NCI-H1092 (cell line): ENCODE measurements around the gene MYO5C.

ENCODE experiments used
- DNase-seq: peaks from one replicate; lab custom pipeline; 2025; lab: John Stamatoyannopoulos, UW

The MYO5C gene

DNA sequence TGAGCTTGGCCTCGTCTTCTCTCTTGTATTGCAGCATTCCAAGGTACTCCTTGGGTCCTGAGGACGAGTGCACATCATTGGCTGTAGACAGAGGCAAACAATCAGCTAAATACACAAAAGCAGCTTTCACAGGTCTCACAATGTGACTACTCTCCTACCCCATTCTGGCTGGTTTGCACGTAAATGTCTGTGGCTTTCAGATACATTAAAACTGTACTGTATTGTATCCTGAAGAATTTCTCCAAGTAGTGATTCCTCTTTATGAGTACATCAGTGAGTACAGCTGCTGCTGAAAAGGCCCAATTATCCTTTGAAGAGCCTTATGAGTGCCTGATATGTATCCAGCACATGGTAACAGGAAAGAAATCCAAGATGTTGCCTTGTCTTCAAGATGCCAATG lies 82.4 kb downstream of the MYO5C start:
- DNase-seq = no peak

DNA sequence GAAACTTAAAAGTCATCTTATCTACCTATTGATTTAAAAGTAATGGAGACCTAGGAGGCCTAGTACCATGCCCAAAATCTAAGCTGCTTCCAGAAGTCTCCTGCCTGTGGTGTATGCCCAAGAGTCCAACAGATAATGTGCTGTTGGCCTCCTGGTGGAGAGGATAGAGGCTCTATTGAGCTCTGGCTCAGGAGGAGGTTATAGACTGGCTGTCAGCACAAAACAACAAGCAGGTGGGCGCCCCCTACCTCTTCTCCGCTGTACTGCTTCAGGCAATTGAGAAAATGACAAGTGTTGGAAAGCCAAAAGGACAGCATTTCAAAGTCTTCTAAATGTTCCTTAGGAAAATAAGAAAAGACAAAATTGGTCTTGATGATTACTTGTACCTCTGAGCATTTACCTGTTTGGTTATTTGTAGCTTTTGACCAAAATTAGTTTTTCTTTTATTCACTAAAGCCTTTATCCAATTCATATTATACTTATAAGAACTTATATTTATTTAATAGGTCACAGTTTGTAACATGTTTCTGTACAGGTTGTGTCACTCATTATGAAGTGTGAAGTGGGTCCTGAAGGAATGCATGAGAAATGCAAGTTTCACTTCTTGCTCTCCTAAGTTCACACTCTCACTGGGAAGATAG lies 87.2 kb downstream of the MYO5C start:
- DNase-seq = no peak

DNA sequence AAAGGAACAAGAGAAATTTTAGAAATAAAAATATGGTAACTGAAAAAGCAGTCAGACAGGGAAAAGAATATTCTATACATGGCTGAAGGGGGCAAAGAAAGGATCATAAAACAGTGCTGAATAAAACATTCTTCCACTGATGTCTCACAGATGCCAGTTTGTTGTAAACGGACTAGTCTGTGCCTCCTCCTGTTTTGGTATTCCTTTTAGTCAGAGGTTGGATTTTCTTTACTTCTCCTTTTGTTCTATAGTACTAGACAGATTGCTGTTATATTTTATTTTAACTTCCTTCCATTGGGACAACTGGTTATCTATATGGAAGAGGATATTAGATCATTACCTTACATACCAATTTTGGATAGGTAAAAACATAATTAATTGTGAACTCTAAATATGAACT lies 88.4 kb downstream of the MYO5C start:
- DNase-seq = no peak

DNA sequence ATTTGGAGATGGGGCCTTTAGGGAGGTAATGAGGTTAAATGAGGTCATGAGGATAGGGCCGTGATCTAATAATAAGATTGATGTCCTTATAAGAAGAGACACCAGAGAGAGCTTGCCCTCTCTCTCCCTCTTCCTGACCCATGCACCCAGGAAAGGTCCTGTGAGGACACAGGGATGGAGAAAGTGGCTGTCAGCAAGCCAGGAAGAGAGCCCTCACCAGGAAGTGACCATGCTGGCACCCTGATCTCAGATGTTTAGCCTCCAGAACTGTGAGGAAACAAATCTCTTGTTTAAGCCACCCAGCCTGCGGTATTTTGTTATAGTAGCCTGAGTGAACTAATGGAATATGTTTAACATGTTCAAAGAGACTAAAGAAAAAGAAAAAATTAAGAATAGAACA lies 89.2 kb downstream of the MYO5C start:
- no peak for DNase-seq

DNA sequence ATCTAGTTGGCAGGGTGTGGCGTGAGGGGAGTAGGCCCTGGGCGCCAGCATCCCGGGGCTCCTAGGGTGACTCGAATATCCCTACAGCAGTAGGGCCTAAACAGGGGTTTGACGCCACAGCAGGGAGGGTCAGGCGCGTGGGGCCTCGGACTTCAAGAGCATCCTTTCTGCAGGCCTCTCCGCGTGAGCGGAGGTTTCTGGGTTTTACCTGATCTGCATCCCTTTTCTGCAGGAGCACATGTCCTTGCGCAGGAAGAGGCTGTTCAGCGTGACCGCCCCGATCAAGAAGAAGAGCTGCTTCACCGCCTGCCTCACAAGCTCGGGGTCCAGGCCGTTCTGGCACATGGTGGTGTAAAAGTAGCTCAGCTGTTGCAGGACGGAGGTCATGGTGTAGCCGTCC lies 90.9 kb downstream of the MYO5C start:
- no peak for DNase-seq

DNA sequence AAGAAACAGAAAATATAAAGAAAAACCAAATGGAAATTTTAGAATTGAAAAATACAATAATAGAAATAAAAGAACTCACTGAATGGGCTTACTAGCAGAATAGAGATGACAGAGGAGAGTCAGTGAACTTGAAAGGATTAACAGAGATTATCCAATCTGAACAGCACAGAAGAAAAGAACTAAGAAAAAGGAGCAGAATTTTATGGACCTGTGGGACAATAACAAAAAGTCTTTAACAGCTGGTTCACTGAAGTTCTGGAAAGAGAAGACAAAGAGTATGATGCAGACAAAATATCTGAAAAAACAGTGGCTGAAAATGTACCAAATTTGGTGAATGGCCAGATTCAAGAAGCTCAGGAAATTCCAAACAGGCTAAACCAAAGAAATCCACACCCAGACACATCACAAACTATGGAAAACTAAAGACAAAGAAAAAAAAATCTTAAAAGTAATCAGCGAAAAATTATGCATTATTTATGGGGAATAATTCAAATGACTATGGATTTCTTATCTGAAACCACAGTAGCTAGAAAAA lies 94.7 kb downstream of the MYO5C start:
- DNase-seq = no peak

DNA sequence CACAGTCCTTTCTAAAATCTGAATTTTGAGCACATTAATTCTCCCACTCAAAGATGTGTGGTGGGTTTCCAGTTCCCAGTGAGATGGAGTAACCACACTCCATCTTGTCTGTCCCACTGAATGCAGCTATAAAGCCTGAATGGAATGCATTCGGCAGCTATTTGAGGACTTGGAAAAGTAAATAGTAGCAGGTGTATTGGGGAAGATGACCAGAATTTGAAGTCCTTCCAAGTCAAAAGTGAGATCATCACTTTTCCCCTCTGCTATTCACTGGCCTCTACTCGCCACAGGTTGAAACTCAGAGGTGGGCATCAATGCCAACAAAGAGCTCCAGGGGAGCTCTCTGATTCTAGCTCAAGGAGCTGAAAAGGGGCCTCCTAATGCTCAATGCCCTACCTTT lies 96.3 kb downstream of the MYO5C start:
- no peak for DNase-seq

DNA sequence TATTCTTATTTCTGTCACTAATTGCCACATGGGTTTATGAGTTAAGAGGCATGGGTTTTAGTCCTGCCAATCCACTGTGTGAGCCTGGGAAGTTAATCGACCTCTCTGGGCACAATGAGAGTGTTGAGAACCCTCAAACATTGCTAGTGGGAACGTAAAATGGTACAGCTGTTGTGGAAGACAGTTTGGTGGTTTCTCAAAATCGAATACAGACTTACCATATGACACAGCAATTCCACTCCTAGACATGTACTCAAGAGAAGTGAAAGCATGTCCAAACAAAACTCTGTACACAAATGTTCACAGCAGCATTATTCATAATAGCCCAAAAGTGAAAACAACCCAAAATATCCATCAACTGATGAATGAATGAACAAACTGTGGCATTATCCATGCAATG lies 98.7 kb downstream of the MYO5C start:
- no peak for DNase-seq

DNA sequence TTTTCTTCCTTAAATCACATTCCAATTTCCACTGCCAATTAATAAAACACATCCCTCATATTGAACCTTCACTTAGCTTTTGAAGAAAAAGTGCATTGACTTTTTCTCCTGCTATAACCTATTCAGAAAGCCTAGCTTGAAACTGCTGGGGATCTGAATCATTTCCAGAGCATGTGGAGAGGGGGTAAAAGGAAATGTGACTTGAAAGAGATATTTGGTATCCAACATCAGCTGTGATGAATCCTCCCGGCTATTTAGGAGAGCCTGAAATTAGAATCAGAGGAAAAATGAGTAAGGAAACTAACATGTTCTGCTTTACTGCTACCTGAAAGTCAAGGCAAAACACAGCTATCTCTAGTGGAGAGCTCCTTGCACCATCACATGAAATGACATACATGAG lies 101.8 kb downstream of the MYO5C start:
- DNase-seq = no peak

DNA sequence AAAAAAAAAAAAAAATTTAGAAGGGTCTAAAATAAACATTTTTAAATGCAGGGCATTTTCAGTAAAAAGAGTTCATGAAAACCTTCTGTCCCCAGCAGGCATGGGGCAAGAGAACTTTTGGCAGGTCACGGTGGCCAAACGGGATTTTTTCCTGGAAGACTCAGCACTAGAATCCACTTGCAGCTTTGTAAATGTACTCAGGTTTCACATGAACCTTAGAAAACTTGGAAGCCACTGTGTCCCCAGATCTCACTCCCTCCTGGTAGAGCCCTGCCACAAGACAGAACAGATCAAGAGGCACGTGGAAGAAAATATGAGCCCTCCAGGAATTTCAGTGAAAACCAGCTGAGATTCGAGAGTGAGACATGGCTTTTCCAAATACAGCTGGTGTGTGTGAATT lies 102.3 kb downstream of the MYO5C start:
- DNase-seq = no peak

DNA sequence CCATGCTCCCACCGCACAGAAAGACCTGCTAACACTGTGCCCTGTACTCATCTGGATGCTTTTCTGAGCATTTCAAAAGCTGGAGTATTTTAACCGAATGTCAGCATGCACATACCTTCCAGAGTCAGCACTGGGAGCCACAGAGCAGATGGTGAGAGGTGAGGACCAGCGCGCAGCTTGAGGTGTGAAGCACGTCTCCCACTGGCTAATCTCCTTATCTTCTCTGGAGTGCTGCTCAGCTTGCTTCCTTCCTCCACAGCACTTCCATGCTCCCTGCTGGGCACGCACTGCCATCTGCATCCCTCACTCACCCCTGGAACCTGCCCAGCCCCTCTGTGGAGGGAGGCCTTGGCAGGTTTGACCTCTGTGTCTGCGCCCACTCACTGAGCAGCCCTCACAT lies 104.4 kb downstream of the MYO5C start, which contains the start of gene GNB5:
TSS of gene GNB5 (minus strand) at position 186 of the 400 bp plus-strand sequence. CDS start 6,716 bp downstream, outside the sequence.
- DNase-seq = no peak

DNA sequence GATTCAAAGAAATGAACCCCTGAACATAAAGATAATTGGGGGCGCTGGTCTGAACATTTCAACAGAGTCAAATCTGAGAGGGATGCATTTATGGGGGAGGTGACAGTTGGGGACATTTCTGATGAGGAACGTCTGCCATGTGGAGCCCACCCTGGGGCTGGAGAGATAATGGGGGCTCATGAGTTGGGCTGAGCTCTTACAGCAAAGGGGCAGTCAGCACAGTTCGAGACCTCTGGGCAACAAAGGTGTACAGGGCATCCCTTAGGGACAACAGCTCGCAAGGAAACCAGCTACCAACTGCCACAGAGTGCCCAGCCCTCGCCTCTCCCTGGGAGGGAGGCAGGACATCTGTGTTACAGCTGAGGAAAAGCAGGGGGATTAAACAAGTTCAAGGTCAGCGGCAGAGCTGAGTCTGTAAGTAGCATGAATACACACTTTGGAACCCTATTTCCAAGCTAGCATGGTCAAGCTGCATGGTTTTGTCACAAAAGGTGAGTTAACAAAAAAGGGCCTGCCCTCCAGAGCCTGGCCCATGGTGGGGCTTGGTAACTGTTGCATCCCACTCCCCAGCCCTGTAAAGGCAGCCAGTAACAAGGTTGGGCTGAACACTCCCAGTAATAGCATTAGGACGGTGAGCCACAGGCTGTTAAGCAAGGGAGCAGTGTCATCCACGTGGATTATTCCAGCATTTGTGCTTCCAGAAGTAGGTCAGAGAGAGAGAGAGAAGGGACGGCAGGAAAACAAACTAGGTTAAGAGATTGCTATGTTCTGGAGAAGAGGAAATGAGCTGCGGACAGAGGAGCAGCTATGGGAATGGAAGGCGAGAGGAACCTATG lies 108.7 kb downstream of the MYO5C start:
- DNase-seq = no peak

DNA sequence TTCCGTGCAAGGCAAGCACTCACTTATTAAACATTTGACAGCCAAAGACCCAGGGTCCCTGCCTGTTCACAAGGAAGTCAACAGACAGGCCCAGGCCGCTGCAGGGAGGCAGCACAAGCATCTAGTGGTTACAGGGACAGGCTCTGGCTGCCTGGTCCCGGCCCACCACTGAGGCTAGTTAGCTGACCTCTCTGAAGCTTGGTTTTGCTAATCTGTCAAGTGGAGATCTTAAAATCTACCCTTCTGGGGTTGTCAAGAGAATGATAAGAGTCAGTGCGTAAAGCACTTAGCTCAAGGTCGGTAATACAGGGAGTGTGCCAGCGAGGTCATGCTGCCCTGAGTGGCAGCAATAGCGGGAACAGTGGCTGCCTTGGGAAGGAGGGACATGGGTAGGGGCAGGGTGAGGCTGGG lies 110.4 kb downstream of the MYO5C start:
- no peak for DNase-seq

DNA sequence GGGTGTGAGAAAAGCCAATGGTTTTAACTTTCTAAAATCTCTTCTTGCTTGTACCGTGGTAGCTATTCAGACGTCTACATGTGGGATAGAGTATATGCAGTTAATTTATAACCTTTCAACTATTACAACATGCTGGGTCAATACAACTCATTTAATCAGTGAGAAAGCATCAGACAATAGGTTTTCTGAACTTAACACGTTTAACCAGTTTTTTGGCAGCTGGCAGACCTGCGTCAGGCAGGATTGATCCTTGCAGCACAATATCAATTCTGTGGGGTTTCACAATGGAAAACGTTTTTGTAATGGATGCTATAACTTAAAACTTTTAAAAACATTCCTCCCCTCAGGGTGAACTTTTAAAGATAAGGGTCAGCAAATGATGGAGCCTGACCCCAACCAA lies 110.9 kb downstream of the MYO5C start:
- DNase-seq = no peak

DNA sequence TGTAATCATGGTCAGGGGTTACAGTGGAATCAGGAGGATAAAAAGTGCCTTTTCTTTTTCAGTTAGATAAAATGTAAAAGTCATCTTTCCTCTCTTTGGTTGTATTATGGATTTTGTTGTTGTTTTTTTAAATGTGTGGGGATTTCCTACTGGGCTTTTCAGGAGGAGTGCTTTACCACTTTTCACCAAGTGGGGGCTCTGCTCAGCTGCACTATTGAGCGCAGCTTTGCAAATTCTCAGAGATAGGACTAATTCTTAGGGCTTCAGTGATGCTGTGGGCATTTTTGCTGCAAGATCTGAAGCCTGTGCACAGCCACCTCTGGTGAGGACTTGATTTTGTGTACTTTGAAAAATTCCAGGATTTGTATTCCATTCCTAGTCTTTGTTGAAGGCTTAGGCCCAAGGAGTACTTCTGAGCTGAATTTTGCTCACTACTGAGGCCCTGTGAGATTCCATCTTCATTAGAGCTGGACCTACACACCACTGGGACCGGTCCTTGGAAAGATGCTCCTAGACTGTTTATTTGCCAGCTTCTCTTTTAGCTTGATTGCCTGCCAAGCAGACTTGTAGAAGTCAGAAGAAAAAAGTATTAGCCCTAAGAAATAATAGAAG lies 111.9 kb downstream of the MYO5C start:
- no peak for DNase-seq

DNA sequence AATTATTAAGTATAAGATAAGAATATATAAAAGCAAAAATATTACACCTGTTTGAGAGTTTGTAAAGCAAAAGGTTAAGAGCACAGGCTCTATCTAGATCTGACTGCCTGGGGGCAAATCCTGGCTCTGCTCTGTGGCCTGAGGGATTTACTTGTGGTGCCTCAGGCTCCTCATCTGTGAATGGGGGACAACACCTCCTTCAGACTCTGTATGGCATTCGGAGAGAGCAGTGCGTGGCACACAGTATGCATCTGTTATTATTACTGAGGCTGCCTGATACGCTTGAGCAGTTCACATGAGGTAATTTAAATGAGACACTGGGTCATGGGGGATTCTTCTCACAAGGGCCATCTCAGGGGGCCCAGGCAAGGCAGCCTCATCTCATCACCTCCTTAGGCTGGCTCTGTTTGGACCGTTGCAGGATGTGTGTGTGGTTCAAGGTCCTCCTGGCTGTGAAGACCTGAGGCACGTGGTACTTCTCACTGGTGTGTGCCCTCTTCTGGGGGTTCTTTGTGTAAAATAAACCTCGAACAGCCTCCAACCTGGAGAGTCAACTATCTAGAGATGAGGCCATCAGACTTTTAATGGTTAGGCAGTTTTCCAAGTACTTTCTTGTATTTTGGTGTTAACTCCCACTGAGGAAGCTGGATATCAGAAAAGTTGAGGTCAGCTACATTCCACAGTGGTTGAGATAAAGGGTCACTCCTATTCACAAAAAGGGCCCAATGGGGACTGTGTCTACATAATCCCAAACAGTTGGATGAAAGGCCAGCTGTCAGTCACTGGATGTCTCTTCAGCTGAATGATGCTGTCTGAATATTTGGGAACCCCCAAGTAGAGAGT lies 113.4 kb downstream of the MYO5C start:
- no peak for DNase-seq

DNA sequence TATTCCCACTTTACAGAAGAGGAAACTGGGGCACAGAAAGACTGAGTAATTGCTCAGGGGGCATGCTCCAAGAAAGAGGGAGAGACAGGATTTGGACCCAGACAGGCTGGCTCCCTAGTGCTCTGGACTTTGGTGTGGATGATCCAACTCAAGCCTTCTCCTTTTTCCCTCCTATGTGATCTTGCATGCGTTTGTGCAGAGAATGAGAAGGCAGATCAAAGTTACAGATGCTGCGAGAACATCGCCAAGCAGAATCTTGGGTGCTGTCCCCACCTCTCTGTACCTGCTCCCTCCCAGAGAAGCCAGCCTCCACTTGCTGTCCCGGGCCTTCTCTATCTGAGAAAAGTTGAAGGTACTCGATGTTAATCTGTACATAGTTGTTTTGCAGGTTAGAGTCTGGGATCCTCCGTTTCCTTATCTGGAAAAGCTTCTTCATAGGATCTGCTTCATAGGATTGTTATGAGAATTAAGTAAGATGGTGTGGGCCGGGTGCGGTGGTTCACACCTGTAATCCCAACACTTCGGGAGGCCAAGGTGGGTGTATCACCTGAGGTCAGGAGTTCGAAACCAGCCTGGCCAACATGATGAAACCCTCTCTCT lies 114.7 kb downstream of the MYO5C start:
- no peak for DNase-seq

DNA sequence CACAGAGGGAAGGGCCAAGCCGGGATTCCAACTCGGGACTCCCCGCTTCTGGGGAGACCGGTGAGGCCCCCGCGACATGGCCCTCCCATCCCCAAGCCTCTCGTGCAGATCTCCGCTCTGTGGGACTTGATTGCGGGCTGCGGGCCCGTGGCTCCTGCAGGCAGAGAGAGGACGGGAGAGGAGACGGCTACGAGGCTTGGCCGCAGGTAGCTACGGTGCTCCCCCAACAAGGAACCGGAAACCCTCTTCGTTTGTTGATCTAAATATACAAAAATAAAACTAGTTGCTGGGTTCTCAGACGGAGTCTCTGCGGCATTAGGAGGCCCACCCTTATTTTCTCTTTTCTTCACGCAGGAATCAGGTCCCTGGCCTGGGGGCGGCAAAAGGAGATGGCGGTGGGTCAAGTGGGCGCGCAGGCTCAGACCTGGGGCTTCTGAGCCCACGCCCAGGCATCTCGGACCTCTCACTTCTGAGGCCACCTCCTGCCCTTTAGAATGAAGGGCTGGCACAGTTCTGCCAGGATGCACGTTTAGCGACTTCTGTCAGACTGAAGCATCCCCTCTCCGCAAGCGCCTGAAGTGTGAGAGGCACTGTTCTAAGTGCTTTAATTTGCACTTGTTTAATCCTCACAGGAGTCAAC lies 115.3 kb downstream of the MYO5C start:
- DNase-seq = no peak

DNA sequence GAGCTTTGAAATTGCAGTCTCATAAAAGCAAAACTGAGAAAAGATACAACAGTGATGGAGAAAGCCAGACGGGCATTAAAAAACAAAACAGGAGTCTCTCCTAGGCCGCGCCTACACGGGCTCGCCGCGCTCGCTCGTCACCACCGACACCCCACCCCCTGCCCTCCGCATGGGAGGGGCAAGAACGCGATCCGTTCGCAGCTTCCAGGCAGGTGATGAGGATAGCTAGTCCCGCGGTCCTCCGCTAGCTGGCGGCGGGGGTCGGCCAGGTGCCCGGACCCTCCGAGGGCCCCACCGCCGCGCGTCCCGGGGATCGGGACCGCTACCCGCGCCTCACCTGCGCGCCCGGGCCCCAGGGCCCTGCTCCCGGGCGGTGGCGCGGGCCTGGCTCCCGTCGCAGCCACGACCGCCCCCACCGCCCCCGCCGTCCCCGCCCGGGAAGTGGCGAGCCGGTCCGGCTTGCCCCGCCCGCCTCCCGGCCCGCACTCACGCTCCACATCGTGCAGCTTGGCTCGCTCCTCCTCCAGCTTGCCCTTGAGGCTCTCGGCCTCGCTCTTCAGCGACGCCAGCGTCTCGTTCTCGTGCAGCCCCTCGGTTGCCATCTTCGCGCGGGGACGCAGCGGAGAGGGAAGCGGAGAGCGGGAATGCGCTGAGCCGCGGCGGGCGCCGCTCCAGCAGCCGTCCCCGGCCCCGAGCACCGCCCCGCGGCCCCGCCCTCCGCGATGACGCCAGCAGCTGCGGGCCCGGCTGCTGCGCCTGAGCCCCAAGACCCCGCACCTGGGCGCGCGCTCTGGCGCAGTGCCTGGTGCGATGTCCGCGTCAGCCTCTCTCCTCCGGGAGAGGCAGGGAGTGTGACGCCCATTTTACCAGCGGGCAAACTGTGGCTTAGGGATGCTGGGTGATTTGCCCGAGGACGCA lies 116.1 kb downstream of the MYO5C start:
- peak; percentile 36 for DNase-seq

DNA sequence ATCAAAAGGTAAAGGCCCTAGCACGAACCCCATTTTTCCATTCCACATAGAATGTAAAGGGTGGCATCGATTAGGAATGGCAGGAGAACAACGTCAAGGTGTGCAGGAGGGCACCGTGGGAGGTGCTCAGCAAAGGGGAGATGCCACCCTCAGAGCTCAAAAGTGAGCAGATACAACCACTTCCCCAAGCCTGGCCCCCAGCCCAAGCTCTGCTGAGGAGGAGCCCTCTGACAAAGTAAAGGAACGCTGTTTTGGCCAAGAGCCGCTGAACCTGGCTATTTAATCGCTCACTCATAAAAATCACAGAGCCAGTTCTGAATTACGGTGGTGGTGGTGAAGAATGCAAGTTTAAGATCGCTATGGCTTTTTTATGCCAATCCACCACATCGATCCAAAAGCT lies 116.8 kb downstream of the MYO5C start:
- DNase-seq = no peak
